Mesenchymal stem cell (in vitro differentiated cells and primary cell): Measurements from ENCODE around the gene MYL9.

ENCODE experiments used
- DNase-seq: peaks from one replicate; pipeline ENCODE4 v3.0.0-alpha.2; 2013
- H2AFZ ChIP-seq: one replicate; pipeline ENCODE4 v1.6.1; 2013; ENCODE audit warnings: low read depth, mild to moderate bottlenecking, control low read depth, inconsistent platforms, low read length, moderate library complexity
- H2AK5ac ChIP-seq: 2 replicates; pipeline ENCODE4 v1.6.1; 2013; ENCODE audit warnings: low read length, moderate library complexity, mild to moderate bottlenecking, inconsistent platforms; ENCODE audit not compliant: severe bottlenecking
- H2BK120ac ChIP-seq: one replicate; pipeline ENCODE4 v1.6.1; 2013; ENCODE audit warnings: low read depth, mild to moderate bottlenecking, inconsistent platforms, low read length, moderate library complexity
- H2BK12ac ChIP-seq, 2 experiments: one replicate each; pipeline ENCODE4 v1.6.1; 2013; ENCODE audit warnings: inconsistent platforms in 2 of 2, low read length in 2 of 2, mild to moderate bottlenecking in 2 of 2, moderate library complexity in 2 of 2, control low read depth in 1 of 2
- H2BK15ac ChIP-seq: one replicate; pipeline ENCODE4 v1.6.1; 2013; ENCODE audit warnings: mild to moderate bottlenecking, low read depth, inconsistent platforms; ENCODE audit not compliant: poor library complexity, severe bottlenecking
- H2BK5ac ChIP-seq: 2 replicates; pipeline ENCODE4 v1.6.1; 2013; ENCODE audit warnings: low read depth, mild to moderate bottlenecking, low read length, control low read depth, inconsistent platforms; ENCODE audit not compliant: poor library complexity, severe bottlenecking
- H3K14ac ChIP-seq, 2 experiments: one replicate each; pipeline ENCODE4 v1.6.1; 2013; ENCODE audit warnings: inconsistent platforms in 2 of 2, low read length in 2 of 2, control low read depth in 1 of 2, mild to moderate bottlenecking in 1 of 2, moderate library complexity in 1 of 2
- H3K18ac ChIP-seq, 2 experiments: one replicate each; pipeline ENCODE4 v1.6.1; 2013; ENCODE audit warnings: inconsistent platforms in 2 of 2, low read length in 2 of 2, control low read depth in 1 of 2, low read depth in 1 of 2, mild to moderate bottlenecking in 1 of 2
- H3K23ac ChIP-seq, 2 experiments: one replicate each; pipeline ENCODE4 v1.6.1; 2013; ENCODE audit warnings: inconsistent platforms in 2 of 2, low read length in 2 of 2, mild to moderate bottlenecking in 2 of 2, moderate library complexity in 2 of 2, control low read depth in 1 of 2
- H3K27ac ChIP-seq: 2 replicates; pipeline ENCODE4 v1.5.1; 2013; ENCODE audit warnings: mild to moderate bottlenecking, moderate library complexity, low read length, control low read depth, inconsistent platforms; ENCODE audit not compliant: poor library complexity, severe bottlenecking
- H3K27me3 ChIP-seq, 2 experiments: 2 replicates each; pipeline versions ENCODE4 v1.6.1 to v1.7.0; 2013; ENCODE audit warnings: low read length in 2 of 2, mild to moderate bottlenecking in 2 of 2, moderate library complexity in 2 of 2, control low read depth in 1 of 2, inconsistent platforms in 1 of 2; ENCODE audit not compliant: control insufficient read depth in 1 of 2, insufficient read depth in 1 of 2
- H3K36me3 ChIP-seq, 2 experiments: 2 replicates each; pipeline versions ENCODE4 v1.6.1 to v1.7.0; 2013; ENCODE audit warnings: low read length in 2 of 2, control low read depth in 1 of 2, inconsistent platforms in 1 of 2, low read depth in 1 of 2, mild to moderate bottlenecking in 1 of 2; ENCODE audit not compliant: insufficient read depth in 2 of 2, control insufficient read depth in 1 of 2
- H3K4ac ChIP-seq, 2 experiments: one replicate each; pipeline ENCODE4 v1.6.1; 2013; ENCODE audit warnings: inconsistent platforms in 2 of 2, low read length in 2 of 2, mild to moderate bottlenecking in 2 of 2, moderate library complexity in 2 of 2, control low read depth in 1 of 2, low read depth in 1 of 2
- H3K4me1 ChIP-seq: 2 replicates; pipeline ENCODE4 v1.6.1; 2013; ENCODE audit warnings: low read depth, low read length, control low read depth; ENCODE audit not compliant: control insufficient read depth, insufficient read depth
- H3K4me2 ChIP-seq: 2 replicates; pipeline ENCODE4 v1.6.1; 2013; ENCODE audit warnings: low read length, mild to moderate bottlenecking, inconsistent platforms; ENCODE audit not compliant: poor library complexity, severe bottlenecking
- H3K4me3 ChIP-seq, 2 experiments: 2 replicates each; pipeline versions ENCODE4 v1.5.1 to v1.7.0; 2013; ENCODE audit warnings: low read length in 2 of 2, mild to moderate bottlenecking in 2 of 2, control low read depth in 1 of 2, low read depth in 1 of 2; ENCODE audit not compliant: insufficient read depth in 1 of 2
- H3K79me1 ChIP-seq: replicated peaks from 2 replicates; pipeline ENCODE4 v1.6.1; 2013; ENCODE audit warnings: mild to moderate bottlenecking, control low read depth, low read length, inconsistent platforms; ENCODE audit not compliant: poor library complexity, severe bottlenecking
- H3K9ac ChIP-seq: 2 replicates; pipeline ENCODE4 v1.7.0; 2013; ENCODE audit warnings: mild to moderate bottlenecking, low read length, moderate library complexity
- H3K9me3 ChIP-seq: 2 replicates; pipeline ENCODE4 v1.7.0; 2013; ENCODE audit warnings: mild to moderate bottlenecking, low read length; ENCODE audit not compliant: control insufficient read depth
- H4K8ac ChIP-seq: one replicate; pipeline ENCODE4 v1.6.1; 2013; ENCODE audit warnings: inconsistent platforms, mild to moderate bottlenecking, low read length, moderate library complexity
- H4K91ac ChIP-seq: one replicate; pipeline ENCODE4 v1.6.1; 2013; ENCODE audit warnings: mild to moderate bottlenecking, low read length, inconsistent platforms
- WGBS: methylation state at CpG from one replicate; pipeline ENCODE4 v1.1.7; 2013; ENCODE audit warnings: mixed read lengths; 5-methylcytosine and 5-hydroxymethylcytosine counted together

The MYL9 gene

GRCh38 chr20:36507746-36508145 is 33.6 kb upstream of the MYL9 start:
- no peak overlapping the region for H2BK15ac ChIP-seq
- WGBS, result 95% methylated on average over 6 of the region's 6 CpGs
- no peak overlapping the region for H3K27ac ChIP-seq
- no peak overlapping the region for H3K4me3 ChIP-seq
- no peak overlapping the region for H4K8ac ChIP-seq
- peaks cover 37 to 86% of the 10 kb centered on the region in 2 experiments for H3K36me3 ChIP-seq
- H2AK5ac ChIP-seq, result no peak overlapping the region
- H2BK5ac ChIP-seq, result no peak overlapping the region
- no peak overlapping the region for H3K4ac ChIP-seq
- DNase-seq, result no peak
- H3K27me3 ChIP-seq, result no peaks in the 10 kb centered on the region
- peaks cover 3% of the 10 kb centered on the region for H3K4me1 ChIP-seq
- H3K79me1 ChIP-seq, result peaks cover 22% of the 10 kb centered on the region
- H3K4me2 ChIP-seq, result no peak overlapping the region
- H3K14ac ChIP-seq, result no peak overlapping the region
- H3K23ac ChIP-seq, result no peak overlapping the region
- H2BK12ac ChIP-seq, result no peak overlapping the region
- H4K91ac ChIP-seq, result no peak overlapping the region
- H3K9ac ChIP-seq, result no peak overlapping the region
- H3K9me3 ChIP-seq, result no peaks in the 10 kb centered on the region
- H2BK120ac ChIP-seq, result no peak overlapping the region
- no peak overlapping the region for H3K18ac ChIP-seq
- no peak overlapping the region for H2AFZ ChIP-seq

DNA sequence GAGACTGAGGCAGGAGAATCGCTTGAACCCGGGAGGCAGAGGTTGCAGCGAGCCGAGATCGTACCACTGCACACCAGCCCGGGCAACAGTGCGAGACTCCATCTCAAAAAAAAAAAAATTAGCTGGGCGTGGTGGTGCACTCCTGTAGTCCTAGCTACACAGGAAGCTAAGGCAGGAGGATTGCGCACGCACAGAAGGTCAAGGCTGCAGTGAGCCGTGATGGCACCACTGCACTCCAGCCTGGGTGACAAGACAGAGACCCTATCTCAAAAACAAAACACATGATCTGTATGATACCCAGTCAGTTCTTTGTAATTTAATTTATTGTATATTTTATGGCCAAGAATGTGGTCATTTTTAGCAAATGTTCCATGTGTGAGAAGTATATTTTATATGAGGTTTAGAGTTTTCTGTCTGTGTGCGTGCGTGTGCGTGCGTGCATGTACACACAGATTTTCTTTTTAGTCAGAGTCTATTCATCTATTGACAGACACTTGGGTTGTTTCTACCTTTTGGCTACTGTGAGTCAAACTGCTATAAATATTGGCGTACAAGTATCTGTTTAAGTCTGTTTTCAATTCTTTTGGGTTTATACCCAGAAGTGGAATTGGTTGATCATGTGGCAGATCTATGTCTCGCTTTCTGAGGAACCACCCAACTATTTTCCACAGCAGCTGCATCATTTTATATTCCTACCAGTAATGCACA is 22.2 kb upstream of the MYL9 start:
- Histone ChIP-seq H3K4me3 (no peak overlapping the region), H3K27me3 (no peaks in the 10 kb centered on the region), H4K8ac (no peak overlapping the region), H2BK120ac (no peak overlapping the region), H2BK15ac (no peak overlapping the region), H4K91ac (no peak overlapping the region), H3K4me2 (no peak overlapping the region), H3K4ac (no peak overlapping the region), H2AK5ac (no peak overlapping the region), H3K14ac (no peak overlapping the region), H3K18ac (no peak overlapping the region), H3K23ac (no peak overlapping the region), H2BK12ac (no peak overlapping the region), H2AFZ (no peak overlapping the region), H3K36me3 (peaks cover 45 to 90% of the 10 kb centered on the region in 2 experiments), H3K9ac (no peak overlapping the region), H3K79me1 (peaks cover 21% of the 10 kb centered on the region), H3K9me3 (no peaks in the 10 kb centered on the region), H3K4me1 (peaks cover 3% of the 10 kb centered on the region), H2BK5ac (no peak overlapping the region), H3K27ac (no peak overlapping the region)
- DNase-seq, result no peak
- WGBS, result 97% methylated on average over 17 of the region's 17 CpGs

GRCh38 chr20:36519944-36520343 is 21.4 kb upstream of the MYL9 start:
- peaks cover 18% of the 10 kb centered on the region for H3K79me1 ChIP-seq
- H4K91ac ChIP-seq, result no peak overlapping the region
- H3K9me3 ChIP-seq, result no peaks in the 10 kb centered on the region
- no peak overlapping the region for H3K4me3 ChIP-seq
- no peak overlapping the region for H2BK12ac ChIP-seq
- H3K27ac ChIP-seq, result no peak overlapping the region
- no peak overlapping the region for H4K8ac ChIP-seq
- no peak overlapping the region for H2AK5ac ChIP-seq
- DNase-seq, result no peak
- H3K4me1 ChIP-seq, result peaks cover 3% of the 10 kb centered on the region
- no peak overlapping the region for H2BK120ac ChIP-seq
- H2AFZ ChIP-seq, result no peak overlapping the region
- no peak overlapping the region for H3K18ac ChIP-seq
- H3K27me3 ChIP-seq, result no peaks in the 10 kb centered on the region
- H3K23ac ChIP-seq, result no peak overlapping the region
- no peak overlapping the region for H3K4ac ChIP-seq
- no peak overlapping the region for H3K9ac ChIP-seq
- no peak overlapping the region for H2BK15ac ChIP-seq
- WGBS, result 88% methylated on average over 2 of the region's 2 CpGs
- H3K36me3 ChIP-seq, result peaks cover 45 to 89% of the 10 kb centered on the region in 2 experiments
- H3K4me2 ChIP-seq, result no peak overlapping the region
- no peak overlapping the region for H3K14ac ChIP-seq
- no peak overlapping the region for H2BK5ac ChIP-seq

- no peak overlapping the region for H2BK12ac ChIP-seq
- H3K79me1 ChIP-seq, result peaks cover 20% of the 10 kb centered on the region
- no peak overlapping the region for H3K9ac ChIP-seq
- H3K4ac ChIP-seq, result no peak overlapping the region
- no peak for DNase-seq
- H3K4me3 ChIP-seq, result no peak overlapping the region
- H3K27ac ChIP-seq, result no peak overlapping the region
- H4K8ac ChIP-seq, result no peak overlapping the region
- no peak overlapping the region for H3K14ac ChIP-seq
- no peak overlapping the region for H3K18ac ChIP-seq
- no peak overlapping the region for H3K23ac ChIP-seq
- peaks cover 12% of the 10 kb centered on the region for H3K4me1 ChIP-seq
- H4K91ac ChIP-seq, result no peak overlapping the region
- H3K36me3 ChIP-seq, result peaks cover 54 to 89% of the 10 kb centered on the region in 2 experiments
- H2AK5ac ChIP-seq, result no peak overlapping the region
- H3K4me2 ChIP-seq, result no peak overlapping the region
- H3K9me3 ChIP-seq, result no peaks in the 10 kb centered on the region
- no peaks in the 10 kb centered on the region for H3K27me3 ChIP-seq
- WGBS, result 100% methylated on average over 1 of the region's 1 CpG
- no peak overlapping the region for H2BK5ac ChIP-seq
- no peak overlapping the region for H2AFZ ChIP-seq
- H2BK120ac ChIP-seq, result no peak overlapping the region
- H2BK15ac ChIP-seq, result no peak overlapping the region
Observed at GRCh38 chr20:36521526-36521925, 19.8 kb upstream of the MYL9 start.
